Measurements from ENCODE around the gene OR2T1.
"Not testable (repeated sequence)": the region's sequence is repeated elsewhere in the genome, so short reads cannot be mapped to it uniquely, and the experiment has no call there.

Gene OR2T1

GRCh38 chr1:248436303-248436702 is 33.5 kb downstream of the OR2T1 start:
- not testable (repeated sequence) for DNase-seq (ENCODE audit: low spot score)

GRCh38 chr1:248438668-248439067 is 35.8 kb downstream of the OR2T1 start:
- not testable (repeated sequence) for DNase-seq (ENCODE audit: low spot score)

- DNase-seq (ENCODE audit: low spot score) = not testable (repeated sequence)
These were observed 36.4 kb downstream of the OR2T1 start for GRCh38 chr1:248439283-248439682.

- not testable (repeated sequence) for DNase-seq (ENCODE audit: low spot score)
These were observed 39.8 kb downstream of the OR2T1 start for GRCh38 chr1:248442500-248443277.

- not testable (repeated sequence) for DNase-seq (ENCODE audit: low spot score)
These were observed 41.8 kb downstream of the OR2T1 start for GRCh38 chr1:248444603-248445002.

- not testable (repeated sequence) for DNase-seq (ENCODE audit: low spot score)
These were observed 42.6 kb downstream of the OR2T1 start, which contains the start of gene OR2T2 for GRCh38 chr1:248445399-248445798. OR2T2 (plus strand) TSS chr1:248445637; CDS start chr1:248452798, 7,161 bp downstream.

GRCh38 chr1:248448409-248449074 is 45.7 kb downstream of the OR2T1 start:
- not testable (repeated sequence) for DNase-seq (ENCODE audit: low spot score)

GRCh38 chr1:248449821-248450465 is 47.1 kb downstream of the OR2T1 start:
- not testable (repeated sequence) for DNase-seq (ENCODE audit: low spot score)

- not testable (repeated sequence) for DNase-seq (ENCODE audit: low spot score)
These were observed 47.8 kb downstream of the OR2T1 start for GRCh38 chr1:248450466-248451145.

GRCh38 chr1:248453619-248454018 is 50.8 kb downstream of the OR2T1 start:
- DNase-seq (ENCODE audit: low spot score) = not testable (repeated sequence)

GRCh38 chr1:248455045-248455444 is 52.2 kb downstream of the OR2T1 start:
- DNase-seq (ENCODE audit: low spot score) = not testable (repeated sequence)

GRCh38 chr1:248456635-248457034 is 53.8 kb downstream of the OR2T1 start:
- not testable (repeated sequence) for DNase-seq (ENCODE audit: low spot score)
